MCF 10A (cell line): ENCODE data around the gene VAV3. TPM values are rescaled to one million over a fixed set of nuclear protein-coding genes. Genes with fewer than 3 reads are reported as not detected.

ENCODE experiments used
- BruUV-seq: library from RNA; stranded (reverse); fragments of 400-500 nt; replicated peaks from 2 replicates; lab custom pipeline; 2021; lab: Mats Ljungman, UMichigan
- CTCF ChIA-PET: fragments of 300-600 bp; sonication (Branson Sonifier 250); formaldehyde crosslinking; extraction: SDS; loops from one replicate; lab custom pipeline; 2021; ENCODE audit warnings: antibody characterized with exemption, inconsistent platforms; lab: Yijun Ruan, JAX
- POLR2A ChIA-PET: fragments of 300-600, 350-650 bp; sonication (Branson Sonifier 250); formaldehyde crosslinking; extraction: SDS; loops from one replicate; lab custom pipeline; 2020; ENCODE audit warnings: antibody characterized with exemption, inconsistent platforms; lab: Yijun Ruan, JAX
- DNase-seq: peaks from one replicate; pipeline ENCODE4 v3.0.0-alpha.2; 2018; ENCODE audit not compliant: unreplicated experiment
- H3K27ac Mint-ChIP-seq: one replicate; pipeline ENCODE4 v1.8.0; 2022; ENCODE audit warnings: mild to moderate bottlenecking, low read depth, mixed read lengths; ENCODE audit not compliant: unreplicated experiment
- H3K27me3 Mint-ChIP-seq: one replicate; pipeline ENCODE4 v1.8.0; 2022; ENCODE audit warnings: mixed read lengths; ENCODE audit not compliant: insufficient read depth, unreplicated experiment
- H3K36me3 Mint-ChIP-seq: one replicate; pipeline ENCODE4 v1.8.0; 2022; ENCODE audit warnings: mild to moderate bottlenecking, moderate library complexity, mixed read lengths; ENCODE audit not compliant: insufficient read depth, unreplicated experiment
- H3K4me1 Mint-ChIP-seq: one replicate; pipeline ENCODE4 v1.8.0; 2022; ENCODE audit warnings: mixed read lengths; ENCODE audit not compliant: insufficient read depth, unreplicated experiment
- H3K4me3 Mint-ChIP-seq: one replicate; pipeline ENCODE4 v1.8.0; 2022; ENCODE audit warnings: mild to moderate bottlenecking, moderate library complexity, mixed read lengths; ENCODE audit not compliant: unreplicated experiment
- H3K9me3 Mint-ChIP-seq: one replicate; pipeline ENCODE4 v1.8.0; 2022; ENCODE audit warnings: mixed read lengths; ENCODE audit not compliant: unreplicated experiment
- intact Hi-C: fragments of 100-400 bp; cut with micrococcal nuclease; formaldehyde crosslinking; loops from 2 replicates; pipeline ENCODE4 v1.14.1; 2022
- total RNA-seq: library from RNA; stranded (reverse); gene quantifications from 2 replicates; pipeline ENCODE4 v1.2.3, GENCODE V29; 2022
- TF ChIP-seq, protein P1 (sequence below): fragments of 200-600 bp; IDR thresholded peaks from one replicate; pipeline ENCODE4 v1.8.0; 2022; ENCODE audit warnings: antibody characterized with exemption, mild to moderate bottlenecking; ENCODE audit not compliant: unreplicated experiment

The VAV3 gene
- total RNA-seq, 1 experiment from 2014 or later: 2.0 TPM

DNA sequence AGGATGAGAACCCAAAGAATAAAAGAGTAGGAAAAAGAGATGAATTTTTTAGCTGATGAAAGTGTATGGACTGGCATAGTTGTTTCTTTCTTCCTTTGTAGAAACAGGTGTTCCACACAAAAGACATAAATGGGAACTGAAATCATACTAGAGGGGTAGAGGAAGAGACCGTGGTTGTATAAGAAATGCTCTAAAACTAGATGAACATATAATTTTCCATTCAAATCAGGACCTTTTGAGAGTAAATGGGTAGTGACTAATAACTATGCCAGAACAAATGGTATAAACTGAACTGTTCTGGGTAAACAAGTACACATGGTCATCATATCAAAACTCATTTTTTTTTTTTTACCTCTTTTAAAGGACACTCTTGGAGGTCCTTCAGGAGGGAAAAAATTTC lies 344.2 kb downstream of the VAV3 start:
- ChIA-PET POLR2A (interaction anchor here (2.1 kb wide), 1 partner anchor 24 kb away, joined by 6 read pairs; no protein-coding TSS in a partner anchor), CTCF (no interaction called here)
- H3K27me3 Mint-ChIP-seq: no peaks in the 10 kb centered on the region
- no peaks in the 10 kb centered on the region for H3K9me3 Mint-ChIP-seq
- intact Hi-C loops: no loop called here
- peaks cover 5% of the 10 kb centered on the region for H3K36me3 Mint-ChIP-seq
- H3K4me3 Mint-ChIP-seq: no peak overlapping the region
- H3K27ac Mint-ChIP-seq: no peak overlapping the region
- TF ChIP-seq, protein P1, sequence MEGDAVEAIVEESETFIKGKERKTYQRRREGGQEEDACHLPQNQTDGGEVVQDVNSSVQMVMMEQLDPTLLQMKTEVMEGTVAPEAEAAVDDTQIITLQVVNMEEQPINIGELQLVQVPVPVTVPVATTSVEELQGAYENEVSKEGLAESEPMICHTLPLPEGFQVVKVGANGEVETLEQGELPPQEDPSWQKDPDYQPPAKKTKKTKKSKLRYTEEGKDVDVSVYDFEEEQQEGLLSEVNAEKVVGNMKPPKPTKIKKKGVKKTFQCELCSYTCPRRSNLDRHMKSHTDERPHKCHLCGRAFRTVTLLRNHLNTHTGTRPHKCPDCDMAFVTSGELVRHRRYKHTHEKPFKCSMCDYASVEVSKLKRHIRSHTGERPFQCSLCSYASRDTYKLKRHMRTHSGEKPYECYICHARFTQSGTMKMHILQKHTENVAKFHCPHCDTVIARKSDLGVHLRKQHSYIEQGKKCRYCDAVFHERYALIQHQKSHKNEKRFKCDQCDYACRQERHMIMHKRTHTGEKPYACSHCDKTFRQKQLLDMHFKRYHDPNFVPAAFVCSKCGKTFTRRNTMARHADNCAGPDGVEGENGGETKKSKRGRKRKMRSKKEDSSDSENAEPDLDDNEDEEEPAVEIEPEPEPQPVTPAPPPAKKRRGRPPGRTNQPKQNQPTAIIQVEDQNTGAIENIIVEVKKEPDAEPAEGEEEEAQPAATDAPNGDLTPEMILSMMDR: no peak
- no peak for DNase-seq
- H3K4me1 Mint-ChIP-seq: peaks cover 7% of the 10 kb centered on the region
- no TSS peak for BruUV-seq

DNA sequence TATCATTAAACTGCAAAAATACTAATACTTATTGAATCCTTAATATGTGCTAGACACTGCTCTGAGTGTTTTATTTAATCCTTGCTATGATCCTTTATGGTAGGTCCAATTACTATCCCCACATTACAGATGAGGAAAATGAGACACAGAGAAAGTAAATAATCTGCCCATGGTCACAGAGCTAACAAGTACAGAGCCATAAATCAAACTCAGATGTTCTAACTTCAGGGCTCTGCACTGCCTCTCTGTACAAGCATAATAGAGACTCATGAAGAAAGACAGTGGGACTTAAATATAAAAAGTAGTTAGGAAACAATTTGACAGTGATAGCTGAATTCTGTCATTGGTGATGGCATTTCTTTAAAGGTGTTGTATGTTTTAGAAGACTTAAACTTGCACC lies 346.4 kb downstream of the VAV3 start:
- DNase-seq: no peak
- POLR2A ChIA-PET: interaction anchor here (0.6 kb wide), 1 partner anchor 171 kb away, joined by 4 read pairs; no protein-coding TSS in a partner anchor
- TF ChIP-seq, protein P1: no peak
- Mint-ChIP-seq H3K4me1 (peaks cover 7% of the 10 kb centered on the region), H3K4me3 (no peak overlapping the region), H3K27me3 (no peaks in the 10 kb centered on the region), H3K36me3 (peaks cover 27% of the 10 kb centered on the region), H3K27ac (no peak overlapping the region), H3K9me3 (no peaks in the 10 kb centered on the region)
- CTCF ChIA-PET: interaction anchor here (0.6 to 1.0 kb wide), 2 partner anchors 9 to 75 kb away, joined by 3 read pairs; no protein-coding TSS in a partner anchor
- intact Hi-C loops: no loop called here
- BruUV-seq: no TSS peak

DNA sequence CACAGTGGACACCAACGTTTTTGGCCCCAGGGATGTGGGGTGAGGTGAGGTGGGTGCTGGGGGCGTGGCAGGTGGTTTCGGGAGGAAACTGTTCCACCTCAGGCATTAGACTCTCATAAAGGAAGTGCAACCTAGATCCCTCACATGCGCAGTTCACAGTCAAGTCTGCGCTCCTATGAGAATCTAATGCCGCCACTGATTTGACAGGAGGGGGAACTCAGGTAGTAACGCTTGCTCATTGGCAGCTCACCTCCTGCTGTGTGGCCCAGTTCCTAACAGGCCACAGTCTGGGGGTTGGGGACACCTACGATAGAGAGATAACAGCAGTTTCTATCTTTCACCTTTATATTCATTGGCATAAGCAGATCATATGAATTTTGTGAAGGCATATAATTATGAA lies 347.1 kb downstream of the VAV3 start:
- Mint-ChIP-seq H3K4me1 (peaks cover 5% of the 10 kb centered on the region), H3K36me3 (peaks cover 33% of the 10 kb centered on the region), H3K9me3 (no peaks in the 10 kb centered on the region), H3K4me3 (no peak overlapping the region), H3K27ac (no peak overlapping the region), H3K27me3 (no peaks in the 10 kb centered on the region)
- ChIA-PET CTCF (no interaction called here), POLR2A (interaction anchor here (0.6 kb wide), 1 partner anchor 170 kb away, joined by 4 read pairs; no protein-coding TSS in a partner anchor)
- TF ChIP-seq, protein P1: no peak
- DNase-seq: no peak
- no TSS peak for BruUV-seq
- intact Hi-C loops: no loop called here

DNA sequence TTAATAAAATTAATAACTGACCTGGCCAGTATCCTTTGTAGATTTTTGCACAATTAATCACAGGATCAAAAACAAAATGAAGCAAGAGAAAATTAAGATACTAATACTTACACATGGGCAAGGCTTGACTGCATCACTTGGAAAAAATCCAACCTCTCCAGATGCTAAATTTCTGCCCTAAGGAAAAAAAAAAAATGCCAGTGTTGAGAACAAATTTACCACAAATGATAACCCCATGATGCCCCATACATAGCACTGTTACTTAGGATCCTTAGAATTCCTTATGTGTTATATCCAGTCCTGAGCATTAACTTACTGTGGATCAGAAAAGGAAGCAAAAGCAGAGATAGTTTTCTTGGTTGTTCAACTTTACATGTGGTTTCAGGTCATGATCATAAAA lies 347.5 kb downstream of the VAV3 start:
- H3K4me1 Mint-ChIP-seq: peaks cover under 1% of the 10 kb centered on the region
- DNase-seq: no peak
- H3K27ac Mint-ChIP-seq: no peak overlapping the region
- no peaks in the 10 kb centered on the region for H3K27me3 Mint-ChIP-seq
- POLR2A ChIA-PET: no interaction called here
- H3K36me3 Mint-ChIP-seq: peaks cover 33% of the 10 kb centered on the region
- no peaks in the 10 kb centered on the region for H3K9me3 Mint-ChIP-seq
- no TSS peak for BruUV-seq
- TF ChIP-seq, protein P1: no peak
- CTCF ChIA-PET: no interaction called here
- H3K4me3 Mint-ChIP-seq: no peak overlapping the region
- intact Hi-C loops: no loop called here
